Measurements from ENCODE around the gene TAF4.

Gene TAF4

DNA sequence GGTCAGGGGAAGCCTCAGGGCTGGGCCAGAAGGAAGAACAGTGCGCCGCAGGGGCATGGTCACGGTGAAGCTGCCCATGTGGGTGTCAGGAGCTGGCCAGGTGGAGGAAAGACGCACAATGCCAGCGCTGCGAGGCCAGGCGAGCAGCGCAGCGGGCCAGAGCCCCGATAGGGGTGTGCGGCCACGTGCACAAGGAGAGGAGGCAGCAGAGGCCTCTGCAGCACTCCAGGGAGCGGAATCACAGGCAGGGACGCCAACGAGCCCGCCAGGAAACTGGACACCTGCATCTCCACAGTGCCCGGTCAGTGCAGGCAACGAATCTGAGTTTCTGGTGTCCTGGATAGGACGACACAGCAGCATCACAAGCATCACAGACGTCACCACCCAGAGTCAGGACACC is 35.7 kb downstream of the TAF4 start:
- no peak for TF ChIP-seq EZH2phosphoT487 (conservative IDR thresholded peaks at IDR 0.05; ENCODE audit: low read length)
- TF ChIP-seq, protein P1, sequence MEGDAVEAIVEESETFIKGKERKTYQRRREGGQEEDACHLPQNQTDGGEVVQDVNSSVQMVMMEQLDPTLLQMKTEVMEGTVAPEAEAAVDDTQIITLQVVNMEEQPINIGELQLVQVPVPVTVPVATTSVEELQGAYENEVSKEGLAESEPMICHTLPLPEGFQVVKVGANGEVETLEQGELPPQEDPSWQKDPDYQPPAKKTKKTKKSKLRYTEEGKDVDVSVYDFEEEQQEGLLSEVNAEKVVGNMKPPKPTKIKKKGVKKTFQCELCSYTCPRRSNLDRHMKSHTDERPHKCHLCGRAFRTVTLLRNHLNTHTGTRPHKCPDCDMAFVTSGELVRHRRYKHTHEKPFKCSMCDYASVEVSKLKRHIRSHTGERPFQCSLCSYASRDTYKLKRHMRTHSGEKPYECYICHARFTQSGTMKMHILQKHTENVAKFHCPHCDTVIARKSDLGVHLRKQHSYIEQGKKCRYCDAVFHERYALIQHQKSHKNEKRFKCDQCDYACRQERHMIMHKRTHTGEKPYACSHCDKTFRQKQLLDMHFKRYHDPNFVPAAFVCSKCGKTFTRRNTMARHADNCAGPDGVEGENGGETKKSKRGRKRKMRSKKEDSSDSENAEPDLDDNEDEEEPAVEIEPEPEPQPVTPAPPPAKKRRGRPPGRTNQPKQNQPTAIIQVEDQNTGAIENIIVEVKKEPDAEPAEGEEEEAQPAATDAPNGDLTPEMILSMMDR (IDR thresholded peaks at IDR 0.05; ENCODE audit: insufficient read depth, low read length, poor library complexity, severe bottlenecking) = no peak
- Histone ChIP-seq H3K27me3 (ENCODE audit: low read length) (no peaks in the 10 kb centered on the region), H2AFZ (ENCODE audit: low read depth, low read length, severe bottlenecking) (no peak overlapping the region), H3F3A (ENCODE audit: insufficient read depth) (0 out of 2 replicates have a peak, but pooled peaks cover 5% of the 10 kb centered on the region), H3K4me3 (ENCODE audit: insufficient read depth, low read length, poor library complexity, severe bottlenecking) (no peak overlapping the region), H3K9ac (ENCODE audit: low read length) (no peak overlapping the region), H3K4me2 (ENCODE audit: low read depth, low read length, poor library complexity, severe bottlenecking) (no peak overlapping the region), H3K9me3 (ENCODE audit: insufficient read depth, low read length) (no peaks in the 10 kb centered on the region), H3K27ac (ENCODE audit: low read depth, low read length) (no peak overlapping the region), H4K20me1 (ENCODE audit: low read depth, low read length) (no peaks in the 10 kb centered on the region), H3K79me2 (ENCODE audit: insufficient read depth, low read length) (peaks cover 71% of the 10 kb centered on the region), H3K36me3 (ENCODE audit: low read length) (no peaks in the 10 kb centered on the region), H3K9me2 (replicated peaks; ENCODE audit: insufficient read depth, low read length) (no peaks in the 10 kb centered on the region)

DNA sequence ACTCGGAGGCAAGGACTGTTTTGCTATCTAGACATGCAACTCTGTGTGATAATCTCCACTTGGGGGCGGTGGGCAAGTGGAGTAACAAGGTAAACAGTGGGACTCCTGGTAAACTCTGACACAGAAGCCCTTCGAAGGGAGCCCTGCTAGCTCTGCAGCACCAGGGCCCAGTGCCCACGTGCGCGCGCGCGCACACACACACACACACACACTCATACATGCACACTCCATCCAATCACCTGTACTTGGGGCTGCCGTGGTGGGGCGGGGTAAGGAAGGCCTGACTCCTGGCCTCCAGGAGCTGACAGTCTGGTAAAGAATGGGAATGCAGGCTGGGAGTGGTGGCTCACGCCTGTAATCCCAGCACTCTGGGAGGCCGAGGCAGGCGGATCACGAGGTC is 36.4 kb downstream of the TAF4 start:
- H3K4me3 ChIP-seq (ENCODE audit: insufficient read depth, low read length, poor library complexity, severe bottlenecking) = no peak overlapping the region
- H3K79me2 ChIP-seq (ENCODE audit: insufficient read depth, low read length) = peaks cover 74% of the 10 kb centered on the region
- no peak overlapping the region for H3K27ac ChIP-seq (ENCODE audit: low read depth, low read length)

DNA sequence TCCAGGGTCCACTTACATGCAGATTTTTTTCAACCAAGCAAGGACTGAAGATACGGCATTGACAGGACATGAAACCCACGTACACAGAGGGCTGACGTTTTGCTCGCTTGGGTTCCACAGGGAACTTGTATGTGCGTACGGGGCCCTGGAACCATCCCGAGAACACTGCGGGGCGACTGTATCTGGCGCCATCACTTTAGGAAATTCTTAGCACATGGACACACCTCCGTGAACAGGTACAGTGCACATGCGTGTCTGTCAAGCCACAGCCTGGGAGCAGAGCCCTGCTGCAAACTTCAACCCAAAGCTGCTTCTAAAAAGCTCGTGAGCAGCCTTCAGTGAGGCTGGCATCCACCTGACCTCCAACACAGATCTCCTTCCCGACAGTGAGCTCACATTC is 37.3 kb downstream of the TAF4 start:
- Histone ChIP-seq H3K36me3 (ENCODE audit: low read length) (no peaks in the 10 kb centered on the region), H3K9me3 (ENCODE audit: insufficient read depth, low read length) (no peaks in the 10 kb centered on the region), H3K27me3 (ENCODE audit: low read length) (no peaks in the 10 kb centered on the region), H3K79me2 (ENCODE audit: insufficient read depth, low read length) (peaks cover 74% of the 10 kb centered on the region), H3K27ac (ENCODE audit: low read depth, low read length) (no peak overlapping the region), H3F3A (ENCODE audit: insufficient read depth) (0 out of 2 replicates have a peak, but pooled peaks cover 5% of the 10 kb centered on the region), H3K4me2 (ENCODE audit: low read depth, low read length, poor library complexity, severe bottlenecking) (no peak overlapping the region), H3K4me3 (ENCODE audit: insufficient read depth, low read length, poor library complexity, severe bottlenecking) (no peak overlapping the region), H3K9ac (ENCODE audit: low read length) (no peak overlapping the region), H3K9me2 (replicated peaks; ENCODE audit: insufficient read depth, low read length) (no peaks in the 10 kb centered on the region), H4K20me1 (ENCODE audit: low read depth, low read length) (no peaks in the 10 kb centered on the region), H2AFZ (ENCODE audit: low read depth, low read length, severe bottlenecking) (no peak overlapping the region)
- TF ChIP-seq, protein P1 (IDR thresholded peaks at IDR 0.05; ENCODE audit: insufficient read depth, low read length, poor library complexity, severe bottlenecking) = no peak
- no peak for TF ChIP-seq EZH2phosphoT487 (conservative IDR thresholded peaks at IDR 0.05; ENCODE audit: low read length)

More for the DNA sequence above, 36.4 kb downstream of the TAF4 start:
- 0 out of 2 replicates have a peak, but pooled peaks cover 5% of the 10 kb centered on the region for H3F3A ChIP-seq (ENCODE audit: insufficient read depth)
- H3K36me3 ChIP-seq (ENCODE audit: low read length) = no peaks in the 10 kb centered on the region
- H3K4me2 ChIP-seq (ENCODE audit: low read depth, low read length, poor library complexity, severe bottlenecking) = no peak overlapping the region
- H3K9me2 ChIP-seq (replicated peaks; ENCODE audit: insufficient read depth, low read length) = no peaks in the 10 kb centered on the region
- no peaks in the 10 kb centered on the region for H3K27me3 ChIP-seq (ENCODE audit: low read length)
- H3K9me3 ChIP-seq (ENCODE audit: insufficient read depth, low read length) = no peaks in the 10 kb centered on the region
- TF ChIP-seq EZH2phosphoT487 (conservative IDR thresholded peaks at IDR 0.05; ENCODE audit: low read length) = no peak
- TF ChIP-seq, protein P1 (IDR thresholded peaks at IDR 0.05; ENCODE audit: insufficient read depth, low read length, poor library complexity, severe bottlenecking) = no peak
- no peak overlapping the region for H3K9ac ChIP-seq (ENCODE audit: low read length)
- no peaks in the 10 kb centered on the region for H4K20me1 ChIP-seq (ENCODE audit: low read depth, low read length)
- H2AFZ ChIP-seq (ENCODE audit: low read depth, low read length, severe bottlenecking) = no peak overlapping the region
